Measurements from ENCODE around the gene AREL1.

The AREL1 gene

DNA sequence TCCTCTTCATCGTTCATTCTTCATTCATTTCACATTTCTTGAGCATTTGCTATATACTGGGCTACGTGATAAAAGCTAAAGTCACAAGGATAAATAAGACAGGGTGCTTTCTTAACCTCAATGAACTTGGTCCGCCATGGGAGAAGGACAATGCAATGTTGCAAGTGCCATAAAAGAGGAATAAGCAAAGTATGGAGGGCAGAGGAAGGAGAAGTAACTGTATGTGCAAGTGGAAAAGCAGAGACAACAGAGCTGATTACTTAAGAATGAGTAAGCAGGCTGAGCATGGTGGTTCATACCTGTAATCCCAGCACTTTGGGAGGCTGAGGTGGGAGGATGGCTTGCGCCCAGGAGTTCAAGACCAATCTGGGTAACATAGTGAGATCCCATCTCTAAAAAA lies 14.4 kb downstream of the AREL1 start:
- no peak for DNase-seq (ENCODE audit: low spot score)

DNA sequence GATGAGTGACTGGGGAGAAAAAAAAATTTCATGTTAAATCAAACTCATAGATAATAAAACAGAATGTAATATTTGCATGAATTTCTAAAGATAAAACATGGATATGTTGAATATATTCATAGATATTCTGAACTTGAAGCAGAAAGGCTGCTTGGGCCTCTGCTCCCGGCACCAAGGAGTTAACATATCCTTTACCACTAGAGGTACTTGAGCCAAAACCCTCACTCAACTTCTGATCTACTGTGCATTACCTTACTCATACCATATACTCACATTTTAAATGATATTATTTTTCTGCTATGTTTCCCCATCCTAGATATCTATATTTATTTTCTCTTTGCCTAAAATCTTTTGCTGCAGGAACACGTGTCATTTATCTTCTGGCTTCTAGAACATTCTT lies 14.9 kb downstream of the AREL1 start:
- no peak for DNase-seq (ENCODE audit: low spot score)

DNA sequence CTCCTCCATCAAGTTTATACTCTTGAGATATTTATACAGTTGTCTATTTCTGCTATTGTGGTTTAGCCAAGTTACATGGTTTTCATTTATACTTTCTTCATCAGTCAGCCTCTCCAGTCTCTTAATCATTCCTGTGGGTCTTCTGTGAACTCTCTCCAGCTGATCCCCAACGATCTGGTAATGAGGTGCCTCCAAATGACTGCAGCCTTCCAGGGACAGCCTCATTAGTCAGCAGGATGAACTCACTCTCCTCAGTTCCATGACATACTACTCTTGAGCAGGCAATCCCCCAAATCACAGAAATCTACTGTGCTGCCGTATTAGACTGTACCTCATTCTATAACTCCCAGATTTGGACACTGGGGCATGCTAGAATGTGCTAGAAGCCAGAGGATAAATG lies 15.3 kb downstream of the AREL1 start:
- no peak for DNase-seq (ENCODE audit: low spot score)

DNA sequence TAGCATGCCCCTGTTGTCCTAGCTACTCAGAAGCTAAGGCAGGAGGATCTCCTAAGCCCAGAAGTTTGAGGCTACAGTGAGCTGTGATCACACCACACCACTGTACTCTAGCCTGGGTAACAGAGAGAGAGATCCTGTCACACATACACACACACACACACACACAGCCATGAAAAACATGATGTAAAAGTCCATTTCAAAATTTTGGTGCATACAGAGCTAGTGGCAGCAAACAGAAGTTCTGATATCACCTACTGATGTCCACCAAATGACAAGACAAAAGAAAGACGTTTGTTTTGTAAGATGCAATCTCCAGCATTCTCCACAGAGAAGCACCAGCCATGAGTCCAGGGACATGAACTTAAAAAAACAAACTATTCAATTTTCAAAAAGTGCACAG lies 15.9 kb downstream of the AREL1 start:
- DNase-seq (ENCODE audit: low spot score), result no peak

DNA sequence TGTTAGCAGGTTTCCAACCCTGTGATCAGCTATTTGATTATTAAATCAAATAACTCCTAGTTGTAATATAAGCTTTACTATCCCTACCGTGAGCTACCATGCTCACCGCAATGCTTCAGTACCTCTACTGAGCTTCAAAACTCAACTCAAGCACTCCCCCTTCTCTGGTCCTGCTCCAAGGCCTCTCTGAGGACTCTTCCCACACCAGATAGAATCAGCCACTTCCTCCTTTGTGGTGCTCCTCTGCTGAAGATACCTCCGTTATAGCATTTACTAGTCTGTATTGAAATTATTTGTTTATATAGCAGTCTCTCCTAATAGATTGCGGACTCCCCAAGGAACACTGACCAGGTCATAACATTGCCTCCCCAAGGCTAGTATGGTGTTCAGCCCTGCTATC lies 17.5 kb downstream of the AREL1 start:
- no peak for DNase-seq (ENCODE audit: low spot score)

DNA sequence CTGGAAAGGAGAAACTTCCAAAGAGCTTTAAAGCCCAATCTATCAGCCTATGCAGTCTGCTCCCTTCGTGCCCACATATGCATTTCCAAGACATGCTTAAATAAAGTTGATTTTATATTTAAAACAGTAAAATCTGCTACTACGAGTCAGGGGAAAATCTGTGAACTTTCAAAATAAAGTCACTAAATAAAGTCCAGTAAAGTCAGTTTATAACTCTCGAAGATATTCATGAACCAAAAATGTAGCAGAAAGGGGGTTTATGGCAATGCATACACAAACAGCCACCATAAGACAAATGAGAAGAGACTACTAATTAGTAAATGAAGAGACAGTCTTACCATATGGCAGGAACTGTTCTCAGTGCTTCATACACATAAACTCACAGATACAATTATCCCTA lies 19.7 kb downstream of the AREL1 start:
- DNase-seq (ENCODE audit: low spot score), result no peak

DNA sequence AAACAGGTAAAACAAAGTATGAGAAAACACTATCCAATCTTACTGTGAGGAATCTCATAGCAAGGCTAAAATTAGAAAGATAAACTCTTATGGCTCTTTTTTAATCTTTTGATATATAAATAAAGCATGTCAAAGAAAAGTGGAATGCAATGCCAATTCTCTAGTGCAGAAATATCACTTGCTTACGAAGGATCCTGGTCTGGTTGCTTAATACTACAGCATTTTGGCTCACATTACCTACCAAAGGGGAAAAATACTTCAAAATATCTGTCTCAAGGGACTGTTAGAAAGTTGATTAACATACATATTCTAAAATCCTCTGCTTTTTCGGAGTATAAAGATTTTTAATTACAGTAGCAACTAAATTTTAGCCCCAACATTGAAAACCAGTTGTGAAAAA lies 21.4 kb downstream of the AREL1 start:
- no peak for DNase-seq (ENCODE audit: low spot score)

DNA sequence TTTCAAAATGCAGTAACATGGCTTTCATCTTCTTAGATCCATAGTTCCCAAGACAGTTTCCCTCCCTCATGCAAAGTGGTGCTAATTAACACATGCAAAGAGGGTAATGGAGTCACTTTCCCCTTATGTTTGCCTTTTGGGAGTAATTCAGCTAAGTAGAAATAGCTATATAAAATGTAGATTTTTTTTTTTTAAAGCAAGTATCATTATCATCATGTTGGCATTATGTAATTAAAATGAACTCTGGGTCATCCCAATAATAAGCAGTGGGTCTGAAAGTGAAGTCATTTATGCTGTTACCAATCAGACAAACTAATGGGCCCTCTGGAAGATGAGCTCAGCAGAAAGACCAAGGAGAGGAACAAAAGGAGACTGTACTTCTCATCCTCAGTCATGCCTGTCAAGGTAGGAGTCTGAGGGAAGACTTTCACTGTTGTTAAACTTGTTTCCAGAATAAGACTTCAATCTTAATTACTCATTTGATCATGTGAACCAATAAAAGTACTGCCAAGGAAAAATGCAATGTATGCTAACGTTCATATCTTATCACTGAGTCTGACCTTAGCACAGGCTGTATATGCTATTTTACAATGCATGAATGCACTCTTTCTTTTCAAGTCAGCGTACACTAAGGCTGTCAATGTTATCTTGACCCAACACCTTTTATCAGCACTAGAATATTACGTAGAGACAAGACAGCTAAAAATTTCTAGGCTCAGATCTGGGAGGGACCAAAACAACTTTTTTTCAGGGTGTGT lies 26.8 kb downstream of the AREL1 start:
- DNase-seq (ENCODE audit: low spot score), result no peak

DNA sequence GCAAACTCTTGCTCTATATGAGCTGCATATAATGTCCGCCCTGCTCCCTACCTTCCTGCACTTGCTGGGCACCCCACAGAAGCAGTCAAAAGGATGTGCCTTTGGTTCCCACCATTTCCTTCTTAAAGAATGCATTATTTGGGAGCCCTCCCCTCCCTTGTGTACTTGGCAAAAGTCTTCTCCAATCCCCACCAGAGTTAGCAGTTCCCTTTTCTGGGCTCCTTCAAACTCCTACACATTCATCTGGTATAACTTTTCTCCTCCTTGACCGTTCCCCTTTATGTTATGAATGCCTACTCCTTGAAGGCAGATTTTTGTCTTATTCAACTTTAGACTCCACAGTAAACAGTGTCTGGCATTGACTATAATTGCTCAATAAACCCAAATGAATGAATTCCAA lies 27.8 kb downstream of the AREL1 start:
- DNase-seq (ENCODE audit: low spot score), result no peak

DNA sequence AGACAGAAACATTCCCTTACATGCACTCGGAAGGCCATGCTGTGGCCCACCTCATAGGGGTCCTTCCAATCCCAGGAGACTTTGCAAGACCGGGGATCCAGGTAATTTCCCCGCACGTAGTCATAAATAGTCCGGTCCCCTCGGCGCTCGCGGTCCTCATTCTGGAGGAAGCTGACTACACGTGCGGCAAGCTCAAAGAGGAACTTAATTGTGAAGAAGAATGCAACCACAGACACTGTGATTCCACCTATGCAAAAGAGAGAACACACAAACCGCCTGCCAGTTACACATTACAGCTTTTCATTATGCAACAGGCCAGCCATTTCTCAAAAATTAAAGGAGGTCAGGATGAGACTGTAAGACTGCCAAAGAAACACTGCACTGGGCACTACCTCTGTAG lies 28.4 kb downstream of the AREL1 start:
- DNase-seq (ENCODE audit: low spot score), result no peak

DNA sequence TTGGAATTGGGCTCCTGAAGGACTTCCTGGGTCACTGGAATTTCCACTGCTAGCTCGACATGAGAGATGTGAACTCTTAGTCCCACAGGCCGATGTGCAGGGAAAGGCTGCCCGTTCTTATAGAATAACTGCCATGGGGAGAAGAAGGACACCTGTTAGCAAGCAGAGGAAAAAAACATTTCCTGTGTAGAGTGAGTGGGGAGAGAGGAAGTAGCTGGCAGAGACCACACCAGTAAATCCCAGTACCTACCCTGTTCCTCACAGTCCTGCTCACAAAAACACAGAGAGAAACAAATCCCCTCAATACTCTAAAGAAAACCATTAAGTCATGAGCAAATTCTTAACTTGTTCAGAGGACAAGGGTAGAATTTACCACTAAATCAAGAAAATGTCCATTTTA lies 29.5 kb downstream of the AREL1 start:
- DNase-seq (ENCODE audit: low spot score), result no peak

DNA sequence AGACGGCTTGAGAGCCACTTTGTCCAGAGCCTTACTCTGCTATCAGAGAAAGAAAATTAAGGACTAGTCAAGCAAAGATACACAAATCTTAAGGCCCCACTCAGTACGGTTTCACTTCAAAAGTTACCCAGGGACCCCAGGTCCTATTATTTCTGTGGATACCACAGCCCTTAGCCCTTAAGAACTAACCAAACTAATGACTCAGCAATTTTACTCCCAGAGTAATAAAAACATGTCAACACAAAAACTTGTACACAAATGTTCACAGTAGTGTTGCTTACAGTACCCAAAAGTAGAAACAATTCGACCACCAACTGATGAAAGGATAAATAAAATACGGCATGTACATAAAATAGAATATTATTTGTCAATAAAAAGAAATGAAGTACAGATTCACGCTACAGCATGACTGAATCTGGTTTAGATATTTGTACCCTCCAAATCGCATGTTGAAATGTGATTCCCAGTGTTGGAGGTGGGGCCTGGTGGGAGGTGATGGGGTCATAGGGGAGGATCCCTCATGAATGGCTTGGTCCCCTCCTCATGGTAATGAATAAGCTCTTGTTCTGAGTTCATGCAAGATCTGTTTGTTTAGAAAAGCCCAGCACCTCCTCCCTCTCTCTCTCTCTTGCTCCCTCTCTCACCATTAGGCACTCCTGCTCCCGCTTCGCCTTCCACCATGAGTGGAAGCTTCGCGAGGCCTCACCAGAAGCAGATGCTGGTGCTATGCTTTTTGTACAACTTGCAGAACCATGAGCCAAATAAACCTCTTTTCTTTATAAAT lies 30.5 kb downstream of the AREL1 start:
- DNase-seq (ENCODE audit: low spot score), result no peak

DNA sequence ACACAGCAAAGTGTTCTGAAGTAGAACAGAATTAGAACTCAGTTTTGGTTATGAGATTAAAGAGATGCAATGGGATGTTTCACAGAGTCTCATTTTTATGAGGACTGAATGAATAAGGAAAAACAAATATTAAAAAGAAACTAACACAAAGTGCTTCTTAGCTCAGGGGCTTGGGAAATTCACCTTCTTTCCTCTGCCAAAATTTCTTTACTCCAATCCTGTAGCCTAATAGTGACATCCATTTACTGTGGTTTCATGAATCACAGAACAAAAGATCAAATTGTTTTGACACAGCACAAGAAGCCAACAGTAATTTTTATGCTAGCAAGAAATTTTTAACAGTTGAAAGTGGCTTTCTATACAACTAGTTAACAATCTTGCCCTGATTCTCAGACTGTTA lies 37.7 kb downstream of the AREL1 start:
- DNase-seq (ENCODE audit: low spot score), result no peak

DNA sequence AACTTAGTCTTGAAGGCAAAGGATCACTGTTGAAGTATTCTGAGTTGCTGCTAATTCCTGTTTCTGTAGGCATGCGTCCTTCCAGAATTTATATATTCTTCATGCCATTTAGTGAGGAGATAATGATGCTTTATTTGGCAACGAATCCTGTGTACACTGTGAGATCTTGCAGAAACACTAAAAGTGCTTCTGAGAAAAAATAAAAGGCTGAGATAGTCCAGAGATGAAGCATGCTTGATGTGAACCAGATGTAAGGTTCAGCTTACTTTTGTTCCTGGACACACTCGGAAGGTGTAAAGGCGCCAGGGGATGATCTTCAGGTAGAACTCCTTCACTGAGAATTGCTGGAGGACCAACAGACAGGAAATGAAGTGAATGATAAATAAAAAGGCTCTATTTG lies 39.1 kb downstream of the AREL1 start:
- no peak for DNase-seq (ENCODE audit: low spot score)

DNA sequence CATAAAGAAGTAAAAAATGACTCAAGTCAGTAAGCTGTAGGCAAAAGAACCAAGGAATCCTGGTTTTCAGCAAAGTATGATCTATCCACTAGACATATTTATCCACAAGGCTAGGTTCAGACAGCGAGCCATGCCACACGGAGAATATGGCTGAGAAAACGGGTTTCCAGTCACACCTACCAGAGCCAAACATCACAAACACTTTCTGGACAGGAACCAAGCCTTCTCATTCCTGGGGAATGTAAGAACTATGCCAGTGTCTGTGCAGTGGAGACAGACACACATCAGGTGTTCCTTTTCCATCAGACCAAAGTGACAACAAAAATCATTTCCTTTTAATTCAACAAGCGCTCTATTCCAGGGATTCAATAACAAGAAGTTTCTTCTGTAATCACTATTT lies 41.1 kb downstream of the AREL1 start:
- no peak for DNase-seq (ENCODE audit: low spot score)

DNA sequence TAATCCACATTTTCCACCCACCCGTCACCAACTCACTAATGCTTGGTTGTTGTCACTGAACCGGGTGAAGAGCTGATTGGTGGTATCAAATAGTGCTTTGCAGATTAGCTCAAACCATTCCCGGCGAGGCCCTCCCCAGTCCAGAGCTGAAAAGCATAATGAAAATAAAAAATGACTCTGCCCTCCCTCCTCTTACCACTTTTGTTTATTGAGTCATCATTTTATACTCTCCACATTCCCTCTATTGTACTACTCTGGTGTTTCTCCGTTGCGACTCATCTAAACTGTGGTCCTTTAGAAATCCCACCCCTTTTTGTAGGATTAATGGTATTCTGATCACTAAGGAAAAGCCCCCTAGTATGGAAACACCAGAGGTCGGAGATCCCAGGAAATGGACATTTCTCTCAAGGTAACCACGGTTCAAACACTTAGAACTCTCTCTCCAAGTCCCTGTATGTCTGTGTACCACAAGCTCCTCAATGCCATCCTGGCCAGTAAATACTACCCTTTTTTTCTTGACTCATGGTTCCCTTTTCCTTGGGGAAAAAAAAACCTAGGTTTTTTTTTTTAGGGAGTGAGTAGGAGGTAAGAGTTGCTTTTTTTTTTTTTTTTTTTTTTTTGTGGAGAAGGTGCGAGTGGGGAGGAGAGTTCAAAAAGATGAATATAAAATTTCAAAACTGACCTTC lies 42.0 kb downstream of the AREL1 start:
- DNase-seq (ENCODE audit: low spot score), result no peak

DNA sequence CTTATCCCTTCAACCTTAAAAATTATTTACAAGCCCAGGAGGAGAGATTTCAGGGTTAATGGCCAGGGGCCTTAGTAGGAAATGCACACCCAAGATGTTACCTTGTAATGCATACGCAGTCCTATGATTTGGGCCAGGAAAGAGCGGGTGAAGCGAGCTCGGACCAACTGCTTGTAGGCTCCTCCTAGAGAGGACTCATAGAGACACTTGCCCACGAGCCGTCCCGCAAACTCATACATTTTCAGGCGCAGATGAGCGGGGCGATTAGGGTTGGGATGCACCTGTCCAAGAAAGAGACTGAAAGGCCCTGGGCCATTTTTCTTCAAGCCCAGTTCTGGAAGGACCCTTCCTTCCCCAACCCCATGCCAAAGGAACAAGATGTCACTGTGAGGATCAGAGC lies 43.0 kb downstream of the AREL1 start:
- no peak for DNase-seq (ENCODE audit: low spot score)

DNA sequence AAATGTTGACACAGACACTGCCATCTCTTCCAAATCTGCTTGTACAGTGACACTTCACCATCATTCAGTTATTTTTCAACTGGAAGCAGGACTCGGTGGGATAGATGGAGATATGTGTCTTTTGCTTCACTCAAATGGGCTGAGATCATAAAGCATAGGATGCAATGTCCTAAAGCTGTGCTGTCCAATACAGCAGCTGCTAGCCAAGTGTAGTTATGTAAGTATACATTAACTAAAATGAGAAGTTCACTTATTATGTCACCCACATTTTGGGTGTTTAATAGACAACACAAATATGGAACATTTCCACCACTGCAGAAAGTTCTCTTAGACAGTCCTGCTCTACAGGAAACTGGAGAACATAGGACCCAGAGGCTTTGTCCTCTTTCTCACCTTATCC lies 43.6 kb downstream of the AREL1 start:
- no peak for DNase-seq (ENCODE audit: low spot score)

DNA sequence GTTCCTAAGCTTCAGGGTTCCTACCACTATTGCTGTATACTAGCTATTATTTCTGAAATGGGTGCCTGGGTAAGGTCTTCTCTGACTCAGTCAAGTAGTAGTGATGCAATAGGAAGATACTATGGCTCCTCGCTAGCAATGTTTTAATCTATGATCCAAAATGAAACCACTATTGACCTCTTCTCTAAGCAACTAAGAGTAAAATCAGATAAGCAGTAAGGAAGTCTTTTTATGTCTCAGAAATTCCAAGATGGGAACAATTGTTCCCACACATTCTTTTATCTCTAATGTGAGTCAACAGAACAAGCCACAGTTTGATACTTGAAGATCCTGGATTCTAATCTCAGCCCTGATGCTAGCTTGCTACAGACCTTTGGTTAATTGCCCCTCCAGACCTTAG lies 45.1 kb downstream of the AREL1 start:
- DNase-seq (ENCODE audit: low spot score), result no peak

DNA sequence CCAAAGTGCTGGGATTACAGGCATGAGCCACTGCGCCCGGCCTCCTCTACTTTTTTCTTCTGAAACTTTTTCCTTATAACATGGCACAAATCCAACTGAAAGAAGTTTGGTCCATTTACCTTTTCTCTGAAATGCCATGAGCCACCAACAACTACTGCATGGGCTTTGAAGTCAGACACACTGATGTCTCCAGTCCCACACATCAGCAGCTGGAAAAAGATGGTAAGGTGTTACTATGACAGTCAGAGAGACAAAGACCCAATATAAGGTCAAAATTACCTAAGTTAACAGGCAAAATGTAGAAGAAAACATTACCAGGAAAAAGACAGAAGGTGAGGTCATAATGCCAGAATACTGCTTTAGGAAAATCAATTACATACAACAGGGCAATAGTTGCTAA lies 48.2 kb downstream of the AREL1 start:
- DNase-seq (ENCODE audit: low spot score), result no peak

DNA sequence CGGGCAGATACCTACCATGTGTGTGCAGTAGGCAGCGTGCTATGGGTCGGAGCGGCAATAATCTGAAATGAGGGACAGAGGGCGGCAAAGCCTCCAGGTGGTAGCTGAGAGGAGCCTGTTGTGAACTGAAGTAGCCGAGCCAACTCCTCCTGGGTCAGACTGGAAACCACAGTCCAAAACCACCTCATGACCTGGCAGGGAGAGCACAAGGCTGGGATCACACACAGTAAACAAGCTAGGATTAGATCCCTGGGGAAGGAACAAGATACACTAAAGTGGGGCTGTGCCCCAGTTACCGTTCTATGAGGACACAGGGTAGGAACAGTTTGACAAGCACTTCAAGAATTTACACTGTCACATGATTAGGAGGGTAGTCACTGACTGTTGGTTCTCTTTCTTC lies 49.0 kb downstream of the AREL1 start:
- DNase-seq (ENCODE audit: low spot score), result no peak

DNA sequence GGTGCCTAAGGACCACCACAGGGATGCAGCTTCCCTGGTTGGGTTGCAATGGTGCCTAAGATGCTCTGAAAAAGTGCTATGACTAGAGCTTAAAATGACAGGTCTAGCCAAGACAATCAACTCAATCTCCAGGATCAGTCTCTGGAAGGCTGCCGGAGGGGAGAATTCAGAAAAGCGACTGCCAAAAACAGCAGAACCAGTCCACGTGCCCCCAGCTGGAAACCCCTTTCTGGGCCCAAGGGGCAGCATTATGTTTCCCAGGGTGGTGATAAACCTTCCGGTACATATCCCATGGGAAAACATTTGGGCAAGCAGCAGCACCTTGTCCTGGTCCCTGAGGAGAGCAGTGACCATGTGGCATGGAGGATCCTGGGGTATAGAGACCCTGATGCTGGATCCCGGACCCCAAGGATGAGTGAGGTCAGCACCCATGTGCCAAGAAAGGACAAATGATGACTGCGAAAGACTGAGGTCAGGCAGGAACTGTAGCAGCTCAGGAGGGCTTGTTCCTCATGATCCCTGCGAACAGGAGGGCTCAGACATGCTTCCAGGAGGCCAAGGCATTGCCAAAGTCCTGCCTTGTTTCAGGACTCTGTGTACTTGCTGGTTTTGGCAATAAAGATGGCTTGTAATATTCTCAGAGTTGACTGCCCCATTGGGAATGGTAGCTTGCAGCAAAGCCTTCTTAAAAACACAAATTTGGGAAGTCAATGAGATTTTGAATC lies 51.0 kb downstream of the AREL1 start:
- no peak for DNase-seq (ENCODE audit: low spot score)

DNA sequence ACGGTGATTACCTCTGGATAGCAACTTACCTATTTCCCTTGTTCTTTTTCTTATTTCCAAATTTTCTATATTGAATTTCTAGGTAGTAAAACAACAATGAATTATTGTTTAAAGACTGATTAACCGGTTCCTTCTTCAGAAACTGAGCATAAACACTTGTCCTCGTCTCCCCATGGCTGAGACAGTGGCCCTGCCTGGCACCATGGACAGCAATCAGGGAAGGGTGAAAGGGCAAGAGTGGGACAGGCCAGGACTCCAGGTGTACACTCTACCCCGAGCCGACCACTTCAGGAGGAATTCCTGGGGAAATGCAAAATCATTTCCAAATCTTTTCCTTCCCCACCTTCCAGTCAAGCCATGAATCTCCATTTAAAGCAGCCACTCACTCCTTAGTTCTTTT lies 52.0 kb downstream of the AREL1 start:
- no peak for DNase-seq (ENCODE audit: low spot score)

Data from hematopoietic multipotent progenitor cell treated with erythropoietin and hydrocortisone succinate and interleukin-3 and kit ligand, for 17 days (in vitro differentiated cells).